Right renal pelvis (tissue), 4 donors: Measurements from ENCODE around the gene GALNT9. TPM values are rescaled to one million over a fixed set of nuclear protein-coding genes. Genes with fewer than 3 reads are reported as not detected.
A peak's percentile ranks its signal among the peaks of the same experiment; 100 is the strongest.

ENCODE experiments used
- DNase-seq, 4 donors: peaks; one replicate each; pipeline ENCODE4 v3.0.0-alpha.2; 2013; ENCODE audit warnings: low read depth in 4 of 4, low spot score in 3 of 4, missing footprints in 1 of 4
- polyA plus RNA-seq, 4 donors: library from polyadenylated mRNA; unstranded; fragments of 120-200 nt; gene quantifications; one replicate each; pipeline ENCODE4 v1.2.1, GENCODE V29; 2013; ENCODE audit not compliant: insufficient read length in 4 of 4

The GALNT9 gene
- polyA plus RNA-seq, 4 donors: 7.7 to 8.8 (median 8.4) TPM

GRCh38 chr12:132282031-132282949, 47.1 kb downstream of the GALNT9 start:
- no peak for DNase-seq

GRCh38 chr12:132281038-132281437, 48.4 kb downstream of the GALNT9 start:
- no peak for DNase-seq

DNA sequence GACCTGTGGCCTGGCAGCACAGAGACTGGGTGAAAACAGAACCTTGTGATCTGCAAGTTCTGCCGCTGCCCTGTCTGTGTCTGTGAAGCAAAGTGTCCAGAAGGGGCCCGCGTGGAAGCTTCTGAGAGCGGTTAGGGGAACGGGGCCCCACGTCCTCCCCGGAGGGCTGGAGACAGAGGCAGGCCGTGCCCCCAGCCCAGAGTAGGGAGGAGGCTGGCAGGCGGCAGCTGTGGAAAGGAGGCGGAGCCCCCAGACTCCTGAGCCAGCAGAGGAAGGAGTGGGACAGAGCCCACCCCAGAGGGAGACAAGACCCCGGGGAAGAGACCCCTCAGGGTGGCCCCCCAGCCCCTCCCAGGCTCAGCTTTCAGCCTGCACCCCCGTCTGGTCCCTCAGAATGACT, 49.0 kb downstream of the GALNT9 start:
- no peak for DNase-seq

GRCh38 chr12:132279930-132280329, 49.5 kb downstream of the GALNT9 start:
- DNase-seq: no peak

- peak in 1 of 4 donors; percentile 76 for DNase-seq
Measured at GRCh38 chr12:132279184-132279889, 50.1 kb downstream of the GALNT9 start.

DNA sequence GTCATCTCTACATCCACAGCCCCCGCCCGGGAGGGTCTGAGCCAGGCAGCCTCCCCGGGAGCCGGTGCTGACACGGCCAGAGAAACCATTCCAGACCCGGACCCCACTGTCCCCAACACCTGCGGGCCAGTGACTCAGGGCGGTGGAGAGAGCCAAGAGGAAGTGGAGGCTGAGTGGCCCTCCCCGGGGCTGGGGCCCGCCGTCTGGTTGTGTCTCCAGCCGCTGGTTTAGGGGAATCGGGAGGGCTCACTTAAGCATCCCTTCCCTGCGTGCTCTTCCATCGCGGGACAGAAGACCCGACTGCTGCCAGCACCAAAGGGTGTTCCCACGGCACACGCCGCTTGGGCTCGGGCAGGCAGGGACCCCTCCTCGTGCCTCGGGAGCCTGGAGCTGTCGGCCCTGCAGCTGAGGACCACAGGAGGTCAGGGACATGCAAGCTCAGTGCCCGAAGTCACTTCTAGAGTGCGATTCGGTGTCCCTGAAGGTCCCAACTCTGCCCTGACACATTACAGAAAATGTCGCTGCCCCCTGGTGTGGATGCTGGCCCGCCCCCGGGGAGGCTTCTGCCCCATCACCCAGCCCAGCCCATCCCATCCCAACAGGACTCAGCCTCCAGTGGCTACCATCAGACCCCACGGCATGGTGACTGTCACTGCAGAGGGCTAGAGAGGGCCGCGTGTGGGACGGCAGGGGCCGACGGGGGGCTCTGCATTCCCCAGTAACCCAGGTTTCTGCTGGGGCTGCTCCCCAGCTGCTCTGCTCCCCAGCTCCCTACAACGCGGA, 50.8 kb downstream of the GALNT9 start:
- no peak for DNase-seq

GRCh38 chr12:132277949-132278348, 51.4 kb downstream of the GALNT9 start:
- DNase-seq: no peak

DNA sequence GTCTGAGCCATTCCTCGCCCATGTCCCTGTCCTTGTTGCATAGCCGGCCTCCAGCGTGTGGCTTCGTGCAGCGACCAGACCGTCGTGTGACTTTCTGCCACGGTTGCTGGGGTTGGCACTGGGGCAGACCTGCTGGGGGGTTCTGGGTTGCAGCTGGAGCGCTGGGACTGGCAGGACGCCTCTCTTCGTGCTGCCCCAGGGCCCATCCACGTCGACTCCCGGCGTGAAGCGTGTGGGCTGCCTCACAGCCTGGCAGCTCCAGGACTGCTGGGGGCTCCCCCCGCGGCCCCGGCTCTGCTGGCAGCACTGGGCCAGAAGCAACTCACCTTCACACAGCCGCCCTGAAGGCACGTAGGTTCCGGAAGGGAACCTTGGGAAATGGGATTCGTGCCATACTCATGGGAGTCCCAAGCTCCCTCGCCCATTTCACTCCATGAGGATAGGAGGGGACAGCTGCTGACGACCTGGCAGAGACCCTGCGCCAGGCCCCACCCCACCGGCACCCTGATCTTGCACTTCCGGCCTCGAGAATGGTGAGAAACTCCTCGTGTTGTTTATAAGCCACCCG, 51.9 kb downstream of the GALNT9 start:
- DNase-seq: no peak

DNA sequence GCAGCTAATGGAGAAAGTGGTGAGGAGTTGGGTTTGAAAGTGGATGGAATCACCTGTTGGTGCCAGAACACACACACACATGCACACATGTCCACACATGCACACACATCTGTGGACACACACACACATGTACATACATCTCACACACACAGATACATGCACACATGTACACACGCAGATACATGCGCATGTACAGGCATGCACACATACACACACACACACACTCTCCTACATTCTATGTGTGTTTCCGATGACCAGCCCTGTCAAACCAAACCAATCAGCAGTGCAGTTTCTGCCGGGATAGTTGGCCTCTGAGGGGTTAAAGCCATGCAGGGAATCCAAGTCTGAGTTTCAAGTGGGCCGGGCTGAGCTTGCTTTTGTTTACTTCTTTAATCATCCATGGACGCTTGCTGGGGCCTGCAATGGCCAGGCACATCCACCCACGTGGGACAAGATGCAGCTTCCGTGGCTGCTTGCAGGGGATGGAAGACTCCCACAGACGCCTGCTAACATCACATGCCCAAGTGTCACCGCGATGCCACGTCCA, 52.5 kb downstream of the GALNT9 start:
- DNase-seq: no peak

GRCh38 chr12:132276066-132276826, 53.1 kb downstream of the GALNT9 start:
- DNase-seq: no peak

DNA sequence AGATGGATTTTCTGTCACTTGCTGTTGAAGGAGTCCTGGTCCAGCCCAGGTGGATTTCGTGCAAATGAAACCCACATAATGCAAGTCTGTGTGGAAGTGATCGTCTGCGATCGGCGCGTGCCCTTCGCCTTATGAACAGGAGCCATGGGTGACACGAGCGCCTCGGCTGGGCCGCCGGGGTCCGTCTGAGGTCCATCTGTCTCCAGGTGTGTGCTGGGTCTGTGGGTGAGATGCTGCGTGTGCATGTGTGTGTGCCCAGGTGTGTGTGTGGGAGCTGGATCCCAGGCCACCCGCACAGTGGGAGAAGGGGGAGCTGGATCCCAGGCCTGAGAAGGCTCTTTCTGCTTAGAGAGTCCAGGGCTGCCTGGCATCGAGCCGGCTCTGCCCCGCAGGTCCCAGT, 53.8 kb downstream of the GALNT9 start:
- DNase-seq: no peak

GRCh38 chr12:132275110-132275531, 54.3 kb downstream of the GALNT9 start:
- DNase-seq: no peak

- no peak for DNase-seq
Measured at GRCh38 chr12:132273992-132274334, 55.4 kb downstream of the GALNT9 start.

GRCh38 chr12:132272711-132273110, 56.7 kb downstream of the GALNT9 start:
- no peak for DNase-seq

GRCh38 chr12:132271755-132272092, 57.7 kb downstream of the GALNT9 start:
- no peak for DNase-seq

- DNase-seq: no peak
Measured at GRCh38 chr12:132270969-132271754, 58.2 kb downstream of the GALNT9 start.

DNA sequence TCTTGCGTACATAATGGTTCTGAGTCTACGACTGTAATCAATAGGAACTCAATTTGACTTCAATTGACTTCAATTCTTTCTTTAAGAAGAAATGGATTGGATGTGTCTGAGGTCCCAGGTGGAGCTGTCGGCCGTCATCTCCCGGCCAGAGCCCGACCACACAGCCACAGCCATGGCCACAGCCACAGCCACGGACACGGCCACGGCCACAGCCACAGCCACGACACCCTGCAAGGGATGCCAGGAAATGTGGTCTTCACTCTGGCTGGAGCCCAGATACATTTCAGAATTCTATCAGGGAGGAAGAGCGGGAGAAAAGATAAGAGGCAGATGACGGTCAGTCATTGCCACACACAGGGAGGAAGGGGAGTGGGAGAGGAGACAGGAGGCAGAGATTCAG, 58.9 kb downstream of the GALNT9 start:
- no peak for DNase-seq

- DNase-seq: no peak
Measured at GRCh38 chr12:132269271-132269968, 60.0 kb downstream of the GALNT9 start.
